GM19463 (cell line): ENCODE data around the gene EIF3I.

Experiments used
- ATAC-seq: cut with Tn5 transposase; IDR thresholded peaks from one replicate; pipeline ENCODE4 v1.9.1; 2021; ENCODE audit warnings: mild to moderate bottlenecking, moderate library complexity; ENCODE audit not compliant: unreplicated experiment

The EIF3I gene

GRCh38 chr1:32263744-32264143, 41.5 kb downstream of the EIF3I start:
- no peak for ATAC-seq

- no peak for ATAC-seq
These were observed 43.6 kb downstream of the EIF3I start for GRCh38 chr1:32265846-32266245.

GRCh38 chr1:32266921-32267591, 44.8 kb downstream of the EIF3I start:
- no peak for ATAC-seq

DNA sequence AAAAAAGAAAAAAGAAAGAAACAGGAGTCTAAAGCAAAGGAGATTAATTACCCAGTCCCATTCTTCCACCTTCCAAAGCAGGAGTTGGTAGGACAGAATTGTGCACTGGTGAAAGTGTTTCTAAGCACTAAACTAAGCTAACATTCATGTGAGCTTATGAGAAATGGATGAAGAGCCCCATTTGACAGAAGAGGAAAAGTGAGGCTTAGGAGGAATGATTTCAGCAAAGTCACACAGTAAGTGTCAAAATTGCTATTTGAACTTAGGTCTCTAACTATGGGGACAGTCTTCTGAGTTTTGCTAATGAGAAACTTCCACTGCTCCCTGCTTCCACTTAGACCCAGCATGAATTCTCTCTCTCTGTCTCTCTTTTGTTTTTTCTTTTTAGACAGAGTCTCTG, 47.5 kb downstream of the EIF3I start:
- ATAC-seq, result no peak

DNA sequence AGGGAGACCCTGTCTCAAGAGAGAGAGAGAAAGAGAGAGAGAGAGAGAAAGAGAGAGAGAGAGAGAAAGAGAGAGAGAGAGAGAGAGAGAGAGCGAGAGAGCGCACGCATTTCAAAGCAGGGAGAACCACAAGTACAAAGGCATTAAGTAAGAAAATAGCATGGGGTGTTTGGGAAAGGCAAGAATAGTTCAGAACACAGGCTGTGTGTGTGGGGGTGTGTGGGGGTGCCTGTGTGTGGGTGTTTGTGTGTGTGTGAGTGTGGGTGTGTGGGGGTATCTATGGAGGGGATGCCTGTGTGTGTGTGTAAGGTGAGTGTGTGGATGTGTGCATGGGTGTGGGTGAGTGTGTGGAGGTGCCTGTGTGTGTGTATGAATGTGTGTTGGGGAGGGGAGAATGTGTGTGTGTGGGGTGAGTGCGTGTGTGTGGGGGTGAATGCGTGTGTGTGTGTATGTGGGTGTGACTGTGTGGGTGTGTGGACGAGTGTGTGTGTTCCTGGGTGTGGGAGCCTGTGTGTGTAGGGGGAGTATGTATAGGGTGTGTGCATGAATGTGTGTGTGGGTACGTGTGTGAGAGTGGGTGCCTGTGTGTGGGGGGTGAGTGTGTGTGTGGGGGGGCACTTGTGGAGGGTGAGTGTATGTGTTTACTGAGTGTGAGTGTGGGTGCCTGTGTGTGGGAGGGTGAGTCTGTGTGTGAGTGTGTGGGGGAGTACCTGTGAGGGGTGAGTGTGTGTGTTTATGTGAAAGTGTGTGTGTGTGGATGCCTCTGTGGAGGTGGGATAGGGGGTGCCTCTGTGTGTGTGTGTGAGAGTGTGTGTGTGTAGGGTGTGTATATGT, 50.6 kb downstream of the EIF3I start:
- no peak for ATAC-seq

GRCh38 chr1:32273391-32274208, 51.4 kb downstream of the EIF3I start:
- ATAC-seq, result no peak

GRCh38 chr1:32274646-32275340, 52.6 kb downstream of the EIF3I start:
- ATAC-seq, result no peak

DNA sequence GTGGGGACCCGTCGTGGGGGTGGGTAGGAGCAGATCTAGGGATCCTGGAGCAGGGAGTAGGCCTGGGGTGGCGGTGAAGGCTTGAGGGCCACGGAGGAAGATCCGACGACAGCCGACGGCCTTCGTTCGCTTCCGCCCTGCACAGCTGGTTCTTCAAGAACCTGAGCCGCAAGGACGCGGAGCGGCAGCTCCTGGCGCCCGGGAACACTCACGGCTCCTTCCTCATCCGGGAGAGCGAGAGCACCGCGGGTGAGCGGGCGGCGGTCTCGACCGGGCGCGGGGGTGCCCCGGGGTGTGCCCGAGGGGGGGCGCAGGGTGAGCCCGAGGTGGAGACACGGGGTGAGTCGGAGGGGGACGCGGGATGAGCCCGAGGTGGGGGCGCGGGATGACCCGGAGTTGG, 53.2 kb downstream of the EIF3I start:
- ATAC-seq, result no peak

DNA sequence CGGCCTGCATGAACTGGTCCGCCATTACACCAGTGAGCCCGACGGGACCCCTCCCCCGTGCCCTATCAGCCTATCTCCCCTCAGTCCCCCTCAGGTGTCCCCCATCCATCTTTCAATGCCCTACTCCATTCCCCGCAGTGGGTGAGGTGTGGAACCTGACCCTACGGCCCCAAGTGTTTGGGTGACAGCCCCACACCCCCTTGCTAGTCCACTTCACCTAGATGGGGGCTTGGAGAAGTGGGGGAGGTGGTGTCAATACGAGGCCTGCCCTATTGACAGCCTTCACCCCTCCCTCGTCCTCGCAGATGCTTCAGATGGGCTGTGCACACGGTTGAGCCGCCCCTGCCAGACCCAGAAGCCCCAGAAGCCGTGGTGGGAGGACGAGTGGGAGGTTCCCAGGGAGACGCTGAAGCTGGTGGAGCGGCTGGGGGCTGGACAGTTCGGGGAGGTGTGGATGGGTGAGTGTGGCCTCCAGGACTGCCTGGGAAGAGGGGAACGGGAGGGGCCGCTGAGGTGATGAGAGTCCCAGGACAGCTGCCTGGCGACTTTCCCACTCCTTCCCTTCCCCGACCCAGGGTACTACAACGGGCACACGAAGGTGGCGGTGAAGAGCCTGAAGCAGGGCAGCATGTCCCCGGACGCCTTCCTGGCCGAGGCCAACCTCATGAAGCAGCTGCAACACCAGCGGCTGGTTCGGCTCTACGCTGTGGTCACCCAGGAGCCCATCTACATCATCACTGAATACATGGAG, 54.0 kb downstream of the EIF3I start:
- no peak for ATAC-seq
